Pancreas (tissue), 10 donors: ENCODE data around the gene EHBP1L1. TPM values are rescaled to one million over a fixed set of nuclear protein-coding genes. Genes with fewer than 3 reads are reported as not detected.
A peak's percentile ranks its signal among the peaks of the same experiment; 100 is the strongest.

Source experiments
- ATAC-seq, 4 donors: fragments of 200-7000 bp; cut with Tn5 transposase; one replicate each; pipeline versions ENCODE4 v1.8.0 to v1.9.1; 2020; ENCODE audit warnings: mild to moderate bottlenecking in 4 of 4, moderate library complexity in 4 of 4
- DNase-seq, 6 donors: peaks; one replicate each; pipeline ENCODE4 v3.0.0-alpha.2; 2020
- FAIRE-seq: peaks from 2 replicates; lab custom pipeline; 2012; peaks lifted over from hg19 to GRCh38; lab: Jason Lieb, UNC
- H3K27ac ChIP-seq, 4 donors: fragments of 200-600 bp; sonication (generic); 1 replicate in 3 of 4; 2 replicates in 1 of 4; pipeline versions ENCODE4 v1.5.0 to v1.8.0; 2020
- H3K27me3 ChIP-seq, 4 donors: fragments of 200-600 bp; one replicate each; pipeline ENCODE4 v1.8.0; 2021
- H3K36me3 ChIP-seq, 3 donors: fragments of 200-600 bp; sonication (generic) in 1 of 3; one replicate each; pipeline versions ENCODE4 v1.5.0 to v1.8.0; 2020 to 2021
- H3K4me1 ChIP-seq, 3 donors: fragments of 200-600 bp; one replicate each; pipeline ENCODE4 v1.8.0; 2021
- H3K4me3 ChIP-seq, 4 donors: fragments of 200-600 bp; sonication (generic) in 2 of 4; one replicate each; pipeline versions ENCODE4 v1.5.0 to v1.8.0; 2020 to 2021
- H3K9me3 ChIP-seq, 4 donors: fragments of 200-600 bp; one replicate each; pipeline ENCODE4 v1.8.0; 2021
- WGBS, 2 donors: extraction: QIAGEN DNeasy Blood & Tissue Kit; methylation state at CpG; one replicate each; pipeline ENCODE4 v1.1.7; 2013; 5-methylcytosine and 5-hydroxymethylcytosine counted together
- intact Hi-C, 3 donors: fragments of 100-400 bp; cut with DNase I; formaldehyde crosslinking; loops; one replicate each; pipeline versions ENCODE4 v1.11.1 to v1.14.2; 2022
- polyA plus RNA-seq, 2 donors: library from polyadenylated mRNA; stranded (reverse); fragments of 200-250 nt; gene quantifications; one replicate each; pipeline ENCODE4 v1.2.3, GENCODE V29; 2013
- total RNA-seq, 6 donors: library from RNA; stranded (reverse); fragmentation: NEBNext Ultra II Directional in 4 of 6; extraction: Animal tissue kit (Norgen Biotek cat#: 25700) in 4 of 6; gene quantifications; one replicate each; pipeline versions ENCODE4 v1.2.1 to v1.2.4, GENCODE V29; 2021 to 2023
- TF ChIP-seq, protein P1 (sequence below), 4 donors: fragments of 200-600 bp; sonication (generic) in 3 of 4; IDR thresholded peaks; one replicate each; pipeline versions ENCODE4 v1.5.0 to v1.8.0; 2021; ENCODE audit warnings: antibody characterized with exemption in 4 of 4
- donor health status: healthy with polysubstance abuse.
- donor health status: DM: no; HTN: no; CAD: no; lungs with moderate emphysema.
- donor health status: DM: no; HTN: no; CAD: no.
- donor health status: control.
- donor health status: control.
- donor health status: Bipolar disorder and iron deficiency.
- donor health status: DM: yes; HTN: yes; CAD: no.
- donor health status: DM: no; HTN: no; CAD: no.
- donor health status: DM: no; HTN: no; CAD: no.
- donor health status: DM: yes; HTN: yes; CAD: no.

The EHBP1L1 gene
- total and polyA plus RNA-seq, 8 donors: 6.5 to 34.2 (median 14.6) TPM

DNA sequence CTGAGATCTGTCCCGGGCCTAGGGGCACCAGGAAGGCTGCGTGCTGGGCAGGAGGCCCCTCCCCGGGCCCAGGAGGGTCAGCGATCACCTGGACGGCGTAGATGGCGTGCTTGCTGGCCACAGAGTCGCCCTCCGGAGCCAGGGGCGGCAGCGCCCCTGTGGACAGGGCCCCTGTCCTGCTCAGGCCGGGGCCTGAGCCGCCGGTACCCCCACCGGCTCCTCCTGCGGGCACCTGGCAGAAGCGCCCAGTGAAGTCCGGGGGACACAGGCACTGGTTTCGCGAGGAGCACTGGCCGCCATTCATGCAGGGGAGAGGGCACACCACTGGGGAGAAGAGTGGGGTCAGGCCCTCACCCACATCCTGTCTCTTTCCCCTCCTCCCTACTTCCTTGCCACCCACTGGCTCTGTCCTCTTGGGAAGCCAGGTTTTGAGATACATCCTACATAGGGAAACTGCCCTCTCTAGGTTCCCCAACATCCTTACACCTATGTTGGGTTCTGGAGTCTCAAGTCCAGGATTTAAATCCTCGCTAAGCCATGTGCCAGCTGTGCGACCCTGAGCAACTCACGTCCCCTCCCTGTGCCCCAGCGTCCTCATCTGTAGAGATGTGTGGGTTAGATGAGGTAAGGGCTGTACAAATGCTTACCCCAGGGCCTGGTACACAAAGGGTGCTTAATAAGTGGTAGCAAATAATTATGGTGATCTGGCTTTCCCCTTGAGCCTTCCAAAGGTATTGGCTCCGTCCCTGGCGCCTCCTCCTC, 21.6 kb upstream of the EHBP1L1 start:
- no peak overlapping the region for H3K27ac ChIP-seq
- no peak for ATAC-seq
- no peaks in the 10 kb centered on the region for H3K27me3 ChIP-seq
- peaks cover 7 to 24% (median 9%) of the 10 kb centered on the region in 3 donors for H3K4me1 ChIP-seq
- TF ChIP-seq, protein P1, sequence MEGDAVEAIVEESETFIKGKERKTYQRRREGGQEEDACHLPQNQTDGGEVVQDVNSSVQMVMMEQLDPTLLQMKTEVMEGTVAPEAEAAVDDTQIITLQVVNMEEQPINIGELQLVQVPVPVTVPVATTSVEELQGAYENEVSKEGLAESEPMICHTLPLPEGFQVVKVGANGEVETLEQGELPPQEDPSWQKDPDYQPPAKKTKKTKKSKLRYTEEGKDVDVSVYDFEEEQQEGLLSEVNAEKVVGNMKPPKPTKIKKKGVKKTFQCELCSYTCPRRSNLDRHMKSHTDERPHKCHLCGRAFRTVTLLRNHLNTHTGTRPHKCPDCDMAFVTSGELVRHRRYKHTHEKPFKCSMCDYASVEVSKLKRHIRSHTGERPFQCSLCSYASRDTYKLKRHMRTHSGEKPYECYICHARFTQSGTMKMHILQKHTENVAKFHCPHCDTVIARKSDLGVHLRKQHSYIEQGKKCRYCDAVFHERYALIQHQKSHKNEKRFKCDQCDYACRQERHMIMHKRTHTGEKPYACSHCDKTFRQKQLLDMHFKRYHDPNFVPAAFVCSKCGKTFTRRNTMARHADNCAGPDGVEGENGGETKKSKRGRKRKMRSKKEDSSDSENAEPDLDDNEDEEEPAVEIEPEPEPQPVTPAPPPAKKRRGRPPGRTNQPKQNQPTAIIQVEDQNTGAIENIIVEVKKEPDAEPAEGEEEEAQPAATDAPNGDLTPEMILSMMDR (IDR thresholded peaks at IDR 0.05): no peak
- 89 to 91% methylated on average over 27 of the region's 27 CpGs for whole genome bisulfite sequencing, 2 donors
- H3K36me3 ChIP-seq: no peaks in the 10 kb centered on the region
- H3K4me3 ChIP-seq: no peak overlapping the region
- intact Hi-C loops: no loop called here
- peak in 1 of 6 donors; percentile 55 for DNase-seq
- no peaks in the 10 kb centered on the region for H3K9me3 ChIP-seq
- FAIRE-seq: no peak

DNA sequence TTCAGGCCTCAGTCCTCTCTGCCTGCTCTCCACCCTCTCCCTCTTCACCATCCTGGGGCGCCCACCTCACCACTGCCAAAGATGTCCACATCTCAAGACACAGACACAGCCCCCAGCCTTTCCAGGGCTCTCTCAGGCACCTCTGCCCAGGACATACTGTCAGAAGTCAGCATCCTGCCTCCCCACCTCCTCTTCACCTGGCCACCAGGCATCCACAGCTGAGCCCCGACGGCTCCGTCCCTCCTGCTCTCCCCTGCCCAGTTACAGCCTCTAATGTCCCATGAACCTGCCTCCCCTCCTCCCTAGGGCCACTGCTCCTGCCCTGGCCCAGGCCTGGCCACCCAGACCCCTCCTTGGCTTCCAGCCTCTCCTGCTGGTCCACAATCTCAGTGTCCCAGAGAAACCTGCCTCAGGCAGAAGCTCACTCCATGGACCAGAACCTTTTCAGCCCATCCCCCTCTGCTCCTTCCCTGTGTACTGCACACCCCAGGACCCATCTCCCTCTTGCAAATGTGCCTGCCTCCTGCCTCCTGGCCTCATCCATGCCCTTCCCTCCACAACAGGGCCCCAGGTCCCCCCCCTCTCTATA, 20.9 kb upstream of the EHBP1L1 start:
- H3K27me3 ChIP-seq: no peaks in the 10 kb centered on the region
- 74 to 89% methylated on average over 4 of the region's 4 CpGs for WGBS, 2 donors
- TF ChIP-seq, protein P1 (IDR thresholded peaks at IDR 0.05): no peak
- H3K4me3 ChIP-seq: no peak overlapping the region
- peaks cover 12 to 31% (median 12%) of the 10 kb centered on the region in 3 donors for H3K4me1 ChIP-seq
- no peak for FAIRE-seq
- H3K9me3 ChIP-seq: no peaks in the 10 kb centered on the region
- peak in 1 of 6 donors; percentile 64 for DNase-seq
- intact Hi-C loops: no loop called here
- no peak for ATAC-seq
- H3K27ac ChIP-seq: no peak overlapping the region
- H3K36me3 ChIP-seq: no peaks in the 10 kb centered on the region

DNA sequence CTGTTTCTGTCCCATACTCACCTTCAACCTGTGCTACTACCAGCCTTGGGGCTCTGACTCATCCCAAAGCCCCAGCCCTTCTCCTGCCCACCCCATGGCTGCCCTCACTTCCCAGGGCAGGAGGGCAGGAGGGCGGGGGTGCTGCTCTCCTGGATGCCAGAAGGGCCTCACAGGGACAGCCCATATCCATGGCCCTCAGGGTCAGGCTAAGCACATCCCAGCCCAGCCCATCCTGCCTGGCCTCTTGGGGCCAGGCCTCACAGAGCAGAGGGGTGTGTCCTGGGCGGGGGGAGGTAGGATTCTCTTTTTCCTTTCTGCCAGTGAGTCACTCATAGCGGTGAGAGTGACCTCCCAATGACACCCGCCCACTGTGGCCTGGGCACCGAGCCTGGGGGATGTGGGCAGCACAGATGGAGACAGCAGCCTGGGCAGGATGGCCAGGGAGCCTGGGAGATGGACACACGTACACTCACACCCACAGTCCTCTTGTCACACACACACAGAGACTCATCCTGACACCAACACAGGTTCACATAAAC, 20.1 kb upstream of the EHBP1L1 start:
- Histone ChIP-seq H3K36me3 (no peaks in the 10 kb centered on the region), H3K9me3 (no peaks in the 10 kb centered on the region), H3K4me1 (peaks cover 12 to 35% (median 12%) of the 10 kb centered on the region in 3 donors), H3K27ac (peak overlapping the region in 1 of 4 donors; percentile 4), H3K4me3 (no peak overlapping the region), H3K27me3 (no peaks in the 10 kb centered on the region)
- no peak for FAIRE-seq
- TF ChIP-seq, protein P1 (IDR thresholded peaks at IDR 0.05): no peak
- intact Hi-C loops: no loop called here
- 54 to 58% methylated on average over 6 of the region's 6 CpGs for WGBS, 2 donors
- DNase-seq: peak in 2 of 6 donors; percentile 57 to 65
- peak in 1 of 4 donors; percentile 2 for ATAC-seq

DNA sequence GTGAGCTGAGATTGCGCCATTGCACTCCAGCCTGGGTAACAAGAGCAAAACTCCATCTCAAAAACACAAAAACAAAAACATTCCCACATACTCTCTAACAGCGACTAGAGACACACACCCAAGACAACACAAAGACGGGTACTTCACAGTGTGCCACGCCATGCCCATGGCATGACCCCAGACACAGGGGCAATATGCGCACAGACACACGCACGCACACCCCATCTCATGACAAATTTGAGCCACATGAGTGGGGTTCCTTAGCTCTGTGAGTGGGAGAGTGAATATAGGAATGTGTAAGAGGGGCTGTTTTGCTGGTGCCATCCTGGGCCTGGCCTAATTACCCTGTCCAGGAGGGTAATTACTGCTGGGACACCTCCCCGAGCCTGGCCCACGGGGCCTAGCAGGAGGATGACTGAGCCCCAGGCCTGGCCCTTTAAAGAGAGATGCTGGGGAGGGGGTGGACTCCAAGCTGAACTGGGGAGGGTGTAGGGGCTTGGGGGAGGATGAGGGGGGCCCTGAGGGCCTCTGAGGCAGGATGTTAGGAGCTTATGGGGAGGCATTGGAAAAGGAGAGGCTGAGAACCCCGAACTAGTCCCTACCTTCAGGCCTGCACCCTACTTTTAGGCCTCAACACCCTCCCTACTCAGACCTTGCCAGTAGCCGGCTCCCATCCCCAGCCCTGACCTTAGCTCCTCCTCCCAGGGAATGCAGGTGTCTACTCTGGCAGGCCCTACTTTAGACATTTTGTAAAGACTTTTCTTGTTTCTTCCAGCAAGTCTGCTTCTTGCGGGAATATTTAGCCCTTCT, 19.2 kb upstream of the EHBP1L1 start:
- intact Hi-C loops: no loop called here
- Histone ChIP-seq H3K36me3 (no peaks in the 10 kb centered on the region), H3K4me1 (peaks cover 12 to 35% (median 12%) of the 10 kb centered on the region in 3 donors), H3K27ac (peak overlapping the region; percentile 61 to 95 (median 90)), H3K27me3 (no peaks in the 10 kb centered on the region), H3K9me3 (no peaks in the 10 kb centered on the region), H3K4me3 (peak overlapping the region; percentile 26 to 59 (median 51))
- FAIRE-seq (no peak), ATAC-seq (no peak), DNase-seq (peak in 2 of 6 donors; percentile 26 to 40)
- 70 to 73% methylated on average over 12 of the region's 12 CpGs for WGBS, 2 donors
- TF ChIP-seq, protein P1 (IDR thresholded peaks at IDR 0.05): no peak
